Kidney (tissue), 14 donors: ENCODE data around the gene BSND. TPM values are rescaled to one million over a fixed set of nuclear protein-coding genes. Genes with fewer than 3 reads are reported as not detected.

Source experiments
- DNase-seq, 5 donors: peaks; one replicate each; pipeline ENCODE4 v3.0.0-alpha.2; 2013 to 2020
- FAIRE-seq: peaks from 2 replicates; lab custom pipeline; 2012; peaks lifted over from hg19 to GRCh38; lab: Jason Lieb, UNC
- H3K27ac ChIP-seq, 2 donors: one replicate each; pipeline ENCODE4 v1.7.0; 2013; ENCODE audit warnings: low read depth in 2 of 2, low read length in 2 of 2, inconsistent platforms in 1 of 2
- H3K27me3 ChIP-seq: one replicate; pipeline ENCODE4 v1.7.1; 2013; ENCODE audit warnings: low read length, inconsistent platforms; ENCODE audit not compliant: control insufficient read depth, insufficient read depth
- H3K36me3 ChIP-seq, 3 donors: one replicate each; pipeline versions ENCODE4 v1.7.0 to v1.7.1; 2013; ENCODE audit warnings: low read length in 3 of 3, control low read depth in 1 of 3, inconsistent platforms in 1 of 3; ENCODE audit not compliant: insufficient read depth in 3 of 3, control insufficient read depth in 2 of 3
- H3K4me1 ChIP-seq, 3 donors: one replicate each; pipeline versions ENCODE4 v1.7.0 to v1.7.1; 2013; ENCODE audit warnings: low read length in 3 of 3, inconsistent platforms in 1 of 3, low read depth in 1 of 3; ENCODE audit not compliant: control insufficient read depth in 2 of 3, insufficient read depth in 2 of 3
- H3K4me3 ChIP-seq, 3 donors: one replicate each; pipeline versions ENCODE4 v1.7.0 to v1.8.1; 2013; ENCODE audit warnings: low read length in 3 of 3, control low read depth in 1 of 3, inconsistent platforms in 1 of 3
- H3K9ac ChIP-seq, 3 donors: one replicate each; pipeline versions ENCODE4 v1.7.0 to v1.7.1; 2013; ENCODE audit warnings: low read length in 3 of 3, control low read depth in 1 of 3, inconsistent platforms in 1 of 3
- H3K9me3 ChIP-seq, 3 donors: one replicate each; pipeline versions ENCODE4 v1.7.0 to v1.7.1; 2013; ENCODE audit warnings: low read length in 3 of 3, control low read depth in 1 of 3, inconsistent platforms in 1 of 3; ENCODE audit not compliant: control insufficient read depth in 2 of 3, insufficient read depth in 1 of 3
- CTCF ChIP-seq: IDR thresholded peaks from 3 replicates; pipeline ENCODE4 v1.5.1; 2012; ENCODE audit warnings: mild to moderate bottlenecking, moderate library complexity, borderline replicate concordance; ENCODE audit not compliant: insufficient read depth; ENCODE audit errors: extremely low read depth
- intact Hi-C: fragments of 100-400 bp; cut with DNase I; formaldehyde crosslinking; loops from one replicate; pipeline ENCODE4 v1.11.1; 2022
- polyA plus RNA-seq: library from polyadenylated mRNA; stranded (reverse); fragments of 350-450 nt; fragmentation: Illumina TruSeq; extraction: RNeasy Lipid Tissue Mini Kit (QIAGEN cat#74804); gene quantifications from one replicate; pipeline ENCODE4 v1.2.3, GENCODE V29; 2014; ENCODE audit warnings: low read depth, low replicate concordance; ENCODE audit not compliant: insufficient read depth
- total RNA-seq: library from RNA; stranded (reverse); fragmentation: NEBNext Ultra II Directional; extraction: Animal tissue kit (Norgen Biotek cat#: 25700); gene quantifications from one replicate; pipeline ENCODE4 v1.2.1, GENCODE V29; 2021
- donor health status: control.
- donor health status: control.
- donor health status: control.
- donor health status: control.
- donor health status: control.
- donor health status: DM: yes; HTN: yes; CAD: no.
- donor health status: Normal renal cell carcinoma (clear cell type).

Gene BSND
- total and polyA plus RNA-seq, 2 donors from 2014 or later, result 1.4 to 22.7 TPM

GRCh38 chr1:54972436-54972835, 26.3 kb upstream of the BSND start:
- FAIRE-seq, result no peak
- no peaks in the 10 kb centered on the region for H3K36me3 ChIP-seq
- H3K9ac ChIP-seq, result no peak overlapping the region
- H3K4me3 ChIP-seq, result no peak overlapping the region
- H3K27me3 ChIP-seq, result no peaks in the 10 kb centered on the region
- TF ChIP-seq CTCF, result no peak
- DNase-seq, result peak in 1 of 5 donors; percentile 15
- H3K4me1 ChIP-seq, result peaks cover 0 to 3% (median 0%) of the 10 kb centered on the region in 3 donors
- H3K27ac ChIP-seq, result no peak overlapping the region
- H3K9me3 ChIP-seq, result no peaks in the 10 kb centered on the region
- intact Hi-C loops, result no loop called here

GRCh38 chr1:54973205-54973921, 25.4 kb upstream of the BSND start:
- Histone ChIP-seq H3K27ac (no peak overlapping the region), H3K4me1 (peaks cover 0 to 6% (median 4%) of the 10 kb centered on the region in 3 donors), H3K9me3 (no peaks in the 10 kb centered on the region), H3K27me3 (no peaks in the 10 kb centered on the region), H3K4me3 (no peak overlapping the region), H3K36me3 (no peaks in the 10 kb centered on the region), H3K9ac (peak overlapping the region in 1 of 3 donors; percentile 3)
- intact Hi-C loops, result no loop called here
- FAIRE-seq (no peak), DNase-seq (peak in 3 of 5 donors; percentile 58 to 68 (median 60))
- peak; percentile 47 for TF ChIP-seq CTCF

- H3K9me3 ChIP-seq, result no peaks in the 10 kb centered on the region
- FAIRE-seq (no peak), DNase-seq (peak in 2 of 5 donors; percentile 22 to 31)
- peaks cover 0 to 14% (median 4%) of the 10 kb centered on the region in 3 donors for H3K4me1 ChIP-seq
- no peak for TF ChIP-seq CTCF
- peaks cover 3% of the 10 kb centered on the region for H3K27me3 ChIP-seq
- H3K9ac ChIP-seq, result no peak overlapping the region
- H3K27ac ChIP-seq, result peak overlapping the region in 1 of 2 donors; percentile 9
- H3K36me3 ChIP-seq, result no peaks in the 10 kb centered on the region
- intact Hi-C loops, result no loop called here
- no peak overlapping the region for H3K4me3 ChIP-seq
These were observed 23.2 kb upstream of the BSND start for GRCh38 chr1:54975356-54976108.
